HEK293T (cell line): Measurements from ENCODE around the gene ERVMER34-1.
A peak's percentile ranks its signal among the peaks of the same experiment; 100 is the strongest.

Experiments
- CTCF ChIA-PET: fragments of 350-600 bp; formaldehyde crosslinking; extraction: SDS; loops from one replicate; lab custom pipeline; 2021; ENCODE audit warnings: antibody characterized with exemption, inconsistent platforms; lab: Yijun Ruan, JAX
- POLR2A ChIA-PET: fragments of 350-600 bp; formaldehyde crosslinking; extraction: SDS; loops from one replicate; lab custom pipeline; 2020; ENCODE audit warnings: antibody characterized with exemption, inconsistent platforms; lab: Yijun Ruan, JAX
- DNase-seq: peaks from one replicate; pipeline ENCODE4 v3.0.0; 2012; ENCODE audit warnings: mixed read lengths; ENCODE audit errors: extremely low spot score
- ARNT ChIP-seq: fragments of 450-650 bp; IDR thresholded peaks from 2 replicates; pipeline ENCODE4 v1.6.1; 2017; ENCODE audit warnings: mild to moderate bottlenecking
- BHLHE40 ChIP-seq: fragments of 450-650 bp; IDR thresholded peaks from 2 replicates; pipeline ENCODE4 v1.6.1; 2016; ENCODE audit warnings: mild to moderate bottlenecking, moderate library complexity, borderline replicate concordance
- CTBP1 ChIP-seq: fragments of 450-650 bp; IDR thresholded peaks from 2 replicates; pipeline ENCODE4 v1.6.1; 2016; ENCODE audit warnings: borderline replicate concordance
- ELF4 ChIP-seq: fragments of 450-650 bp; IDR thresholded peaks from 2 replicates; pipeline ENCODE4 v1.6.1; 2017; ENCODE audit warnings: antibody characterized with exemption
- FOXA1 ChIP-seq: fragments of 450-650 bp; IDR thresholded peaks from 2 replicates; pipeline ENCODE4 v1.6.1; 2016; ENCODE audit warnings: mild to moderate bottlenecking
- FOXK2 ChIP-seq: fragments of 450-650 bp; IDR thresholded peaks from 2 replicates; pipeline ENCODE4 v1.6.1; 2016; ENCODE audit warnings: mild to moderate bottlenecking
- FOXM1 ChIP-seq: fragments of 450-650 bp; IDR thresholded peaks from 2 replicates; pipeline ENCODE4 v1.6.1; 2017; ENCODE audit warnings: mild to moderate bottlenecking, borderline replicate concordance
- HDGF ChIP-seq: fragments of 450-650 bp; IDR thresholded peaks from 2 replicates; pipeline ENCODE4 v1.6.1; 2017; ENCODE audit warnings: antibody characterized with exemption, borderline replicate concordance
- L3MBTL2 ChIP-seq: fragments of 450-650 bp; conservative IDR thresholded peaks from 2 replicates; pipeline ENCODE4 v1.6.1; 2016; ENCODE audit warnings: mild to moderate bottlenecking
- LEF1 ChIP-seq: fragments of 450-650 bp; IDR thresholded peaks from 2 replicates; pipeline ENCODE4 v1.6.1; 2017; ENCODE audit warnings: mild to moderate bottlenecking, borderline replicate concordance
- NFRKB ChIP-seq: fragments of 450-650 bp; IDR thresholded peaks from 2 replicates; pipeline ENCODE4 v1.6.1; 2016; ENCODE audit warnings: mild to moderate bottlenecking, moderate library complexity
- SP1 ChIP-seq: fragments of 450-650 bp; IDR thresholded peaks from 2 replicates; pipeline ENCODE4 v1.6.1; 2017
- SUZ12 ChIP-seq: fragments of 450-650 bp; IDR thresholded peaks from 2 replicates; pipeline ENCODE4 v1.6.1; 2016; ENCODE audit warnings: mild to moderate bottlenecking
- TARDBP ChIP-seq: fragments of 450-650 bp; IDR thresholded peaks from 2 replicates; pipeline ENCODE4 v1.6.1; 2016
- ZNF384 ChIP-seq: fragments of 450-650 bp; IDR thresholded peaks from 2 replicates; pipeline ENCODE4 v1.6.1; 2016
- TF ChIP-seq, protein P1 (sequence below): fragments of 450-650 bp; IDR thresholded peaks from 2 replicates; pipeline ENCODE4 v1.6.1; 2016

The ERVMER34-1 gene

DNA sequence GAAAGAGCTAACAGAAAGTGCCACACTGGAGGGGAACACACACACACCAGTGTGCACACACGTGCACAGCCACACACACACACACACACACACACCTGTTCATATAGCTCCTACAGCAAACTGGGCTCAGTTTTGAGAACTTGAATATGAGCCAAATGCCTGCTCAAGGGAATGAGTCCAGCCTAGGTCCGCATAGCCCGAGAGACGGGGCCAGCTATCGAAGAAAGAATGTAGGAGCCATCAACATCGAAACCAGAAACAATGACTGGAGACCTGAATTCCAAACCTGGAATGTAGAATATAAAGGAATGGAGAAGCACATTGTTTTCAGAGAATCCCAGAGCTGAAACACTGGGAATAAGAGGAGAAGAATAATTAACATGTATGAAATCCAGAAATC lies 37.6 kb upstream of the ERVMER34-1 start:
- no peak for TF ChIP-seq NFRKB
- TF ChIP-seq SUZ12: no peak
- no peak for TF ChIP-seq BHLHE40
- POLR2A ChIA-PET: no interaction called here
- DNase-seq: no peak
- CTCF ChIA-PET: no interaction called here

DNA sequence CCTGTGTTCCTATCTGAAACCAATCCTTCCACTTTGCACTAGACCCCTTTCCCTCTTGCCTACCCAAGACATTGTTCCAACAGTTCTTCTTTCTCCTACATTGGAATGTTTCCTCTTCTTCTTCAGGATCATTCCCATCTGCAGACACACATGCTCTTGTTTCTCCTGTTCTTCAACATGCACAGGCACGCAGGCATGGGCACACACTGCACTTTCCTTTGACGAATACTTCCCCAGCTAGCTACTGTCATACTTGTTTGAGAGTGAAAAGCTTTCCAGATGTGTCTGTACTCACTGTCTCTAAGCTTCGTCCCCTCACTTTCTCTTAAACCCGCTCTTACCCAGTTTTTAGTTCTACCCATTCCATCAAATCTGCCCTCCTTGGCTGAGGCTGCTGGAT lies 31.8 kb upstream of the ERVMER34-1 start:
- POLR2A ChIA-PET: no interaction called here
- DNase-seq: no peak
- CTCF ChIA-PET: no interaction called here
- TF ChIP-seq, protein P1, sequence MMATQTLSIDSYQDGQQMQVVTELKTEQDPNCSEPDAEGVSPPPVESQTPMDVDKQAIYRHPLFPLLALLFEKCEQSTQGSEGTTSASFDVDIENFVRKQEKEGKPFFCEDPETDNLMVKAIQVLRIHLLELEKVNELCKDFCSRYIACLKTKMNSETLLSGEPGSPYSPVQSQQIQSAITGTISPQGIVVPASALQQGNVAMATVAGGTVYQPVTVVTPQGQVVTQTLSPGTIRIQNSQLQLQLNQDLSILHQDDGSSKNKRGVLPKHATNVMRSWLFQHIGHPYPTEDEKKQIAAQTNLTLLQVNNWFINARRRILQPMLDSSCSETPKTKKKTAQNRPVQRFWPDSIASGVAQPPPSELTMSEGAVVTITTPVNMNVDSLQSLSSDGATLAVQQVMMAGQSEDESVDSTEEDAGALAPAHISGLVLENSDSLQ: no peak
- TF ChIP-seq BHLHE40 (no peak), FOXA1 (no peak), ELF4 (no peak), ZNF384 (no peak)

DNA sequence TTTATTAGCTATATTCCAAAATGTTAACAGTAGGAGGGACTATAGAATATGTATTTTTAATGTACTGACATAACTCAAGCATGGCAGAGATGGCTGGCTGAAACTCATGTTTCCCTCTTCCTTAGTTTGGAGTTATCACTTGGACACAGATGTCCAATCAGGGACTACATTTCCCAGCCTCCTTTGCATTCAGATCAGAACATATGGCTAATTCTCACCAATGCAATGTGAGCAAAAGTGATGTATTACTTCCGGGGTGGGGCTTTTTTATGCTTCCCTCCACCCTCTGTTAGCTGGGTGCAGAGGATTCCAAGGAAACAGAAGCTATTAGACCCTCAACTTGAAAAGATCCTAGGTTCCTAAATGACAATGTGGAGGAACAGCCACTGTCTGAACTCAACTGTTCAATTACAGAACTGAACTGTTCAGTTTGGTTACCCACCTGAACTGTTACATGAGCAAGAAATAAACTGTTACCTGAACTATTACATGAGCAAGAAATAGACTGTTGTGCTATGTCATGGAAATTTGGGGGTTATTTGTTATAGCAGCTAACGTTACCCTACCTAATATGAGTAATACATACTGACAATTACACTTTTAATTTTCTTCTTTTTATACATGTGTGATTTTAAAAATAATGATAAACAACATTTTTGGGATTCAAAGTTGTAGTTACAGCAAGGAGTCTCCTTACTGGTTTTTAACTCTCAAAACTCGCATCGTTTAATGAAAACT lies 29.6 kb upstream of the ERVMER34-1 start:
- peak; percentile 27 for DNase-seq
- POLR2A ChIA-PET: no interaction called here
- no peak for TF ChIP-seq FOXK2
- no peak for TF ChIP-seq FOXM1
- TF ChIP-seq L3MBTL2: no peak
- no peak for TF ChIP-seq FOXA1
- no peak for TF ChIP-seq ZNF384
- no peak for TF ChIP-seq SUZ12
- no peak for TF ChIP-seq NFRKB
- no peak for TF ChIP-seq TARDBP
- no peak for TF ChIP-seq CTBP1
- TF ChIP-seq ELF4: no peak
- no peak for TF ChIP-seq LEF1
- no peak for TF ChIP-seq HDGF
- TF ChIP-seq BHLHE40: no peak
- no peak for TF ChIP-seq ARNT
- CTCF ChIA-PET: no interaction called here

DNA sequence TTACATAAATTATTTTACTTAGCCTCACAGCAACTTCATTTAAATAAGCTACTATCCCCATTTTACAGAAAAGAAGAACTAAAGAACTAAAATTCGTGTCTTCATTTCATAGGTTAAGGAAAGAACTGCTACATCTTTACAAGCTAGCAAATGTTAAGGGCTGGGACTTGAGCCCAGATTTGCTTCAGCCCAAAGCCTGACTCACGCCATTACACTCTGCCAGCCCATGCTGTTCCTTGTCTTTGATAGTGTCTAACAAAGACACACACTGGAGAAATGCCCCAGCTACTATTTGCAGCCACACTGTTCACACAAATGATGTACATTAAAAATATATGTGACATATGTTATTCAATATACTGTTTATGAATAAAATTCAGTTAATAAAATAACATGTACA lies 29.0 kb upstream of the ERVMER34-1 start:
- ChIA-PET CTCF (no interaction called here), POLR2A (no interaction called here)
- TF ChIP-seq SP1 (no peak), SUZ12 (no peak), ARNT (no peak), LEF1 (no peak)
- TF ChIP-seq, protein P1: no peak
- DNase-seq: no peak

DNA sequence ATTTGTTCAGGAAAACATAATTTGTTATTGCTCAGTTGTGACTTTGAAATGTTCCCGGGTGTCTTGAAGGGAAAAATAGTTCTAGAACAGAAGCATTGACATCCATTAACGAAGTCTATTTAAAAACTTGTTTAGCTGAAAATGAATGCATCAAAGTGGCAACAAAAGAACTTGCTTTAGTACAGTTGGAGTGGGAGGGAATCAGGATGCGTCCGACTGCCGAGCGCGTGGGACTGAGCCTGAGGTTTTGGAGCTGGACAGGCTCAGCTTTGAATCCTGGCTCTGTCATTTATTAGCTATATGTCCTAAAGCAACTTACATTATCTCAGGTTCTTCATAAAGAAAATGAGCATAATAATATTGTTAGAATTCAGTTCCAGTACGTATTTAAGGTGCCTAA lies 9.0 kb upstream of the ERVMER34-1 start:
- DNase-seq: no peak
- ChIA-PET POLR2A (no interaction called here), CTCF (no interaction called here)
- no peak for TF ChIP-seq HDGF
- TF ChIP-seq LEF1: no peak
- no peak for TF ChIP-seq TARDBP
- no peak for TF ChIP-seq L3MBTL2
- no peak for TF ChIP-seq FOXA1
- TF ChIP-seq SUZ12: no peak
- no peak for TF ChIP-seq BHLHE40
- no peak for TF ChIP-seq NFRKB
- no peak for TF ChIP-seq CTBP1
- TF ChIP-seq, protein P1: no peak
- TF ChIP-seq SP1: no peak
- TF ChIP-seq FOXM1: no peak
- no peak for TF ChIP-seq ELF4
- no peak for TF ChIP-seq ARNT

DNA sequence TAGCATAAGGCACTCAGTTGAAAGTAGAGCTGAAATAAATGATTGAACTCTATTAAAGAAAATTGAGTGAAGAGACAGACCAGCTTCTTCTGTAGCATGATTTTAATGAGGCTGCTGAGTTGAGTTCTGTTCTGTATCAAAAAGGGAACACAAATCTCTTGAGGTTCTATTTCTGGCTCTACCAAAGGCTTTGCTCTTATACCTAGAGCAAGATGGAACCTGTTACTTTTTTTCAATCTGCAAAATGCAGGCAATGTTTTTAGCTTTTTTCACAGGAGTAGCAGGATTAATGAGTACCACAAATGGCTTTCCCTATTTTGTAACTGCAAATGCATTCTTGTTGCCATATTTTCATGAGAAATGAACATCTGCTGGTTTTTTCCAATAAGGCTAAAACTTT lies 4.2 kb upstream of the ERVMER34-1 start:
- ChIA-PET CTCF (interaction anchor here (1.1 kb wide), 1 partner anchor 43 kb away, joined by 10 read pairs; no protein-coding TSS in a partner anchor), POLR2A (no interaction called here)
- no peak for DNase-seq
- no peak for TF ChIP-seq LEF1
- TF ChIP-seq ZNF384: no peak
- TF ChIP-seq FOXK2: no peak
- no peak for TF ChIP-seq ARNT
- TF ChIP-seq SUZ12: no peak
- TF ChIP-seq ELF4: no peak
- TF ChIP-seq BHLHE40: no peak

DNA sequence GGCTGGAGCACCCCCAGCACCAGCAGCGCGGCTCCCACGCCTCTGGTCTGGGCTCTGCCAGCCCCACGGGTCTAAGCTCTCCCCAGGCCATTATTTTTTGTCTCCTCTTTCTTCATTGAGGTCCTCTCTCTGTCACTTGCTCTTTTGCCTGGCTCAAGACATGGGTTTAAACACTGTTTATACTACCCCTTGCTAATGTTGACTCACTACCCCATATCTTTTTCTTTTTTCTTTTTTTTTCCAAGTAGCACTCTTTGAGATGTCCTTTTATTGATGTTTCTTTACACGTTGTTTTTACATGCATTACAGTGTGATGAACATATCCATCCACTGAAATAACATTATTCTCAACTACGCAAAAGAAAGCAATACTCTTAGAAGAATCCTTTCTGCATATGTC lies 1.7 kb upstream of the ERVMER34-1 start:
- ChIA-PET POLR2A (no interaction called here), CTCF (no interaction called here)
- no peak for TF ChIP-seq BHLHE40
- no peak for TF ChIP-seq ARNT
- no peak for TF ChIP-seq ZNF384
- no peak for DNase-seq
